OCI-LY3 (cell line): ENCODE data around the gene DAPP1.

ENCODE experiments used
- CTCF ChIP-seq: fragments of 200-600, 300-600 bp; sonication (generic); IDR thresholded peaks from 2 replicates; pipeline ENCODE4 v1.5.1; 2014; ENCODE audit warnings: antibody characterized with exemption, low read length, low read depth
- EZH2phosphoT487 ChIP-seq: fragments of 200-600 bp; shearing (Covaris generic); IDR thresholded peaks from 2 replicates; pipeline ENCODE4 v1.6.1; 2018; ENCODE audit warnings: antibody characterized with exemption, mixed run types, low read depth

GRCh38 chr4:99832321-99832720 lies 15.7 kb downstream of the DAPP1 start:
- TF ChIP-seq EZH2phosphoT487 = no peak
- TF ChIP-seq CTCF = no peak
